ENCODE data around the gene PRRC2B. TPM values are rescaled to one million over a fixed set of nuclear protein-coding genes. Genes with fewer than 3 reads are reported as not detected.

Gene PRRC2B
- total and polyA plus RNA-seq, 2 of the 8 experiments (the other 6 are each of a cell fraction or from before 2014, with no cell fraction given), result 37.3 to 249 TPM

GRCh38 chr9:131449276-131449675 lies 55.4 kb downstream of the PRRC2B start:
- Histone ChIP-seq H2BK12ac (ENCODE audit: low read depth, low read length) (no peak overlapping the region), H2BK15ac (ENCODE audit: low read length) (no peak overlapping the region), H3K36me3 (ENCODE audit: control insufficient read depth in 2 of 4, insufficient read depth in 4 of 4, low read length in 3 of 4) (peaks cover 26 to 93% (median 57%) of the 10 kb centered on the region in 4 experiments), H3K14ac (ENCODE audit: insufficient read length) (no peak overlapping the region), H3K23ac (ENCODE audit: insufficient read length) (no peak overlapping the region), H3K27ac (ENCODE audit: low read depth, low read length) (no peak overlapping the region), H3K79me2 (ENCODE audit: control insufficient read depth in 1 of 2, insufficient read depth in 2 of 2, low read length in 2 of 2) (peaks cover 0 to 67% of the 10 kb centered on the region in 2 experiments; a peak in 2 of 4 replicates), H3K79me1 (ENCODE audit: low read depth, low read length) (peaks cover 3% of the 10 kb centered on the region), H3K9ac (replicated peaks in 1 of 4; ENCODE audit: extremely low read depth in 1 of 4, low read depth in 3 of 4, low read length in 3 of 4) (no peak overlapping the region), H3K18ac (ENCODE audit: extremely low read depth, low read length) (no peak overlapping the region), H3K4me1 (replicated peaks in 1 of 4; ENCODE audit: control insufficient read depth in 3 of 4, insufficient read depth in 4 of 4, low read length in 3 of 4) (no peaks in the 10 kb centered on the region), H3K56ac (replicated peaks; ENCODE audit: insufficient read length, low read depth, low read length) (no peak overlapping the region), H2AFZ (ENCODE audit: low read length) (no peak overlapping the region), H4K8ac (ENCODE audit: extremely low read depth, insufficient read depth, low read length) (no peak overlapping the region), H2BK5ac (ENCODE audit: low read depth, low read length) (no peak overlapping the region), H2BK120ac (replicated peaks; ENCODE audit: low read depth, low read length) (no peak overlapping the region), H4K5ac (ENCODE audit: insufficient read length, low read depth, low read length) (no peak overlapping the region), H2AK5ac (ENCODE audit: low read depth, low read length) (no peak overlapping the region), H3K4ac (replicated peaks; ENCODE audit: insufficient read length, low read depth, low read length) (no peak overlapping the region), H3K9me3 (ENCODE audit: insufficient read depth in 2 of 2, low read depth in 1 of 2, low read length in 1 of 2) (no peaks in the 10 kb centered on the region), H4K91ac (replicated peaks; ENCODE audit: insufficient read length, low read length) (no peak overlapping the region), H3K23me2 (ENCODE audit: low read depth, low read length) (no peaks in the 10 kb centered on the region), H2BK20ac (ENCODE audit: low read length) (no peak overlapping the region), H4K20me1 (replicated peaks in 1 of 2; ENCODE audit: control insufficient read depth in 1 of 2, insufficient read depth in 2 of 2, low read length in 2 of 2) (peaks cover 7 to 11% of the 10 kb centered on the region in 2 experiments), H3K27me3 (replicated peaks in 1 of 4; ENCODE audit: control insufficient read depth in 3 of 4, extremely low read depth in 1 of 4, insufficient read depth in 3 of 4, low read length in 3 of 4) (no peaks in the 10 kb centered on the region), H3K4me3 (ENCODE audit: extremely low read depth in 1 of 4, insufficient read depth in 2 of 4, low read depth in 3 of 4, low read length in 4 of 4) (no peak overlapping the region), H3K4me2 (ENCODE audit: insufficient read depth in 1 of 2, low read depth in 2 of 2, low read length in 2 of 2) (no peak overlapping the region)
- ChIA-PET POLR2A (ENCODE audit: partially characterized antibody) (interaction anchor here (0.7 kb wide), 1 partner anchor 17 kb away, joined by 3 read pairs; no protein-coding TSS in a partner anchor), CTCF (ENCODE audit: partially characterized antibody) (interaction anchor here (1.0 kb wide), 1 partner anchor 48 kb away, joined by 4 read pairs; no protein-coding TSS in a partner anchor)
- no peak for FAIRE-seq
- TF ChIP-seq KDM1A (IDR thresholded peaks at IDR 0.05; ENCODE audit: borderline replicate concordance, low read length), result no peak
- TF ChIP-seq GTF2F1 (IDR thresholded peaks at IDR 0.05; ENCODE audit: borderline replicate concordance, low read depth, low read length), result no peak
- no peak for TF ChIP-seq EGR1 (IDR thresholded peaks at IDR 0.05; ENCODE audit: borderline replicate concordance, low read depth, low read length)
- no peak for TF ChIP-seq TAF1 (IDR thresholded peaks at IDR 0.05; ENCODE audit: low read depth, low read length)
- no peak for TF ChIP-seq CTCF (IDR thresholded peaks at IDR 0.05; ENCODE audit: control extremely low read depth in 1 of 3, insufficient read depth in 1 of 3, low read depth in 1 of 3, low read length in 3 of 3)
- TF ChIP-seq BRCA1 (IDR thresholded peaks at IDR 0.05; ENCODE audit: low read depth, low read length), result no peak
- TF ChIP-seq BCL11A (IDR thresholded peaks at IDR 0.05; ENCODE audit: low read depth in 2 of 2, low read length in 2 of 2), result no peak
- no peak for DNase-seq (ENCODE audit: low read depth in 1 of 2, low spot score in 2 of 2)

All from H1 (cell line).